Activated CD8-positive, alpha-beta T cell treated with anti-CD3 and anti-CD28 coated beads for 36 hours (primary cell): ENCODE data around the gene MAPK14. TPM values are rescaled to one million over a fixed set of nuclear protein-coding genes. Genes with fewer than 3 reads are reported as not detected.

Experiments
- ATAC-seq: fragments of 200-7000 bp; cut with Tn5 transposase; one replicate; pipeline ENCODE4 v1.10.0; 2021; ENCODE audit warnings: mild to moderate bottlenecking, moderate library complexity
- CTCF ChIA-PET: fragments of 350-600 bp; sonication (Branson Sonifier 250); formaldehyde crosslinking; loops from one replicate; lab custom pipeline; 2021; ENCODE audit warnings: antibody characterized with exemption; lab: Charles Lee
- POLR2A ChIA-PET: fragments of 350-600 bp; sonication (Branson Sonifier 250); formaldehyde crosslinking; loops from one replicate; lab custom pipeline; 2021; ENCODE audit warnings: antibody characterized with exemption; lab: Charles Lee
- DNase-seq: peaks from one replicate; pipeline ENCODE4 v3.0.0-alpha.2; 2020
- H3K27ac Mint-ChIP-seq: one replicate; pipeline ENCODE4 v1.8.0; 2021; ENCODE audit warnings: mild to moderate bottlenecking, mixed read lengths
- H3K27me3 Mint-ChIP-seq: one replicate; pipeline ENCODE4 v1.8.0; 2021; ENCODE audit warnings: mixed read lengths
- H3K36me3 Mint-ChIP-seq: one replicate; pipeline ENCODE4 v1.8.0; 2021; ENCODE audit warnings: low read depth, mixed read lengths
- H3K4me1 Mint-ChIP-seq: one replicate; pipeline ENCODE4 v1.8.0; 2021; ENCODE audit warnings: low read depth, mixed read lengths
- H3K4me3 Mint-ChIP-seq: one replicate; pipeline ENCODE4 v1.8.0; 2021; ENCODE audit warnings: mild to moderate bottlenecking, moderate library complexity, mixed read lengths
- H3K9me3 Mint-ChIP-seq: one replicate; pipeline ENCODE4 v1.8.0; 2021; ENCODE audit warnings: mixed read lengths
- CTCF ChIP-seq: fragments of 200-600 bp; IDR thresholded peaks from one replicate; pipeline ENCODE4 v1.8.0; 2022; ENCODE audit warnings: antibody characterized with exemption, mild to moderate bottlenecking
- intact Hi-C: fragments of 100-400 bp; cut with micrococcal nuclease; formaldehyde crosslinking; loops from one replicate; pipeline ENCODE4 v1.10.0; 2022
- total RNA-seq, 2 experiments: library from RNA; stranded (reverse); gene quantifications; one replicate each; pipeline ENCODE4 v1.2.3, GENCODE V29; 2021

The MAPK14 gene
- total RNA-seq, 2 experiments from 2014 or later = 45.7 to 49.8 TPM

DNA sequence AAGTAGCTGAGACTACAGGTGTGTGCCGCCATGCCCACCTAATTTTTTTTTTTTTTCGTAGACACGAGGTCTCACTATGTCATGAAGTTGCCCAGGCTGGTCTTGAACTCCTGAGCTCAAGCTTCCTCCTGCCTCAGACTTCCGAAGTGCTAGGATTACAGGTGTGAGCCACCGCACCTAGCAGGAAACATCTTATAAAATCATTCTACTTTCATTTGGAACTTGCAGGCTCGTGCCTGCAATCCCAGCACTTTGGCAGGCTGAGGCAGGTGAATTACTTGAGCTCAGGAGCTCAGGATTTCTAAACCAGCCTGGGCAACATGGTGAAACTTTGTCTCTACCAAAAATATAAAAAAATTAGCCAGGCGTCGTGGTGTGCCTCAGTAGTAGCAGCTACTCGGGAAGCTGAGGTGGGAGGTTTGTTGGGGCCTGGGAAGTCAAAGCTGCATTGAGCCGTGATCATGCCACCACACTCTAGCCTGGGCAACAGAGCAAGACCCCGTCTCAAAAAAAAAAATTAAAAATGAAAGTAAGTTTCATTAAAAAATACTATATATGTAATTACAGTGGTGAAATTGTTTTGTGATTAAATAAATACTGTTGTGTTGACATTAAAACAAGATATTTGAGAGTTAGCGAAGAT lies 15.1 kb downstream of the MAPK14 start:
- ChIA-PET POLR2A (interaction anchor here (0.7 kb wide), 1 partner anchor 722 kb away, joined by 3 read pairs; no protein-coding TSS in a partner anchor), CTCF (interaction anchor here (1.2 to 2.4 kb wide), 3 partner anchors 14 to 53 kb away, joined by 4 to 12 read pairs (median 7); partner anchors contain the start of gene MAPK14)
- Mint-ChIP-seq H3K36me3 (peaks cover 13% of the 10 kb centered on the region), H3K4me1 (peaks cover 50% of the 10 kb centered on the region), H3K27ac (no peak overlapping the region), H3K9me3 (no peaks in the 10 kb centered on the region), H3K4me3 (no peak overlapping the region), H3K27me3 (no peaks in the 10 kb centered on the region)
- ATAC-seq (no peak), DNase-seq (no peak)
- intact Hi-C loops = no loop called here
- no peak for TF ChIP-seq CTCF

DNA sequence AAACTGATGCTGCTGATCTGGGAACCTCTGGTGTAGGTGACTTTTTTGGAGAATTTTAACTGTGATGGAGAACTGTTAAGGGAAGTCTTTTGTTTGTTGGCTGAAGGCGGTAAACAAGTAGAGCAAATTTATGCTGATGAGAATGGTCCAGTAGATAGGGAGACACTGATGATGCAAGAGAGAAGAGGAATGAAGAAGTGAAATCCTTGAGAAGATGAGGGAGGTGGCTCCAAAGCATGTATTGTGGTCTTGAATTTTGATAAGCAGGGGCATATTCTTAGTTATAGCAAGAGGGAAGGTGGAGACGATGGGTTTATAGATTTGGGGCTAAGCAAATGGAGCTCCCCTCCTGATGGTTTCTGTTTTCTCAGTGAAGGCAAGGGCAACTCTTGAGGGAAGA lies 22.0 kb downstream of the MAPK14 start:
- H3K27me3 Mint-ChIP-seq = no peaks in the 10 kb centered on the region
- peaks cover 7% of the 10 kb centered on the region for H3K4me1 Mint-ChIP-seq
- ATAC-seq (no peak), DNase-seq (no peak)
- intact Hi-C loops = no loop called here
- no peaks in the 10 kb centered on the region for H3K9me3 Mint-ChIP-seq
- no peak for TF ChIP-seq CTCF
- no peak overlapping the region for H3K4me3 Mint-ChIP-seq
- peaks cover 5% of the 10 kb centered on the region for H3K36me3 Mint-ChIP-seq
- H3K27ac Mint-ChIP-seq = no peak overlapping the region
- ChIA-PET POLR2A (no interaction called here), CTCF (interaction anchor here (2.8 kb wide), 1 partner anchor 46 kb away, joined by 9 read pairs; no protein-coding TSS in a partner anchor)

DNA sequence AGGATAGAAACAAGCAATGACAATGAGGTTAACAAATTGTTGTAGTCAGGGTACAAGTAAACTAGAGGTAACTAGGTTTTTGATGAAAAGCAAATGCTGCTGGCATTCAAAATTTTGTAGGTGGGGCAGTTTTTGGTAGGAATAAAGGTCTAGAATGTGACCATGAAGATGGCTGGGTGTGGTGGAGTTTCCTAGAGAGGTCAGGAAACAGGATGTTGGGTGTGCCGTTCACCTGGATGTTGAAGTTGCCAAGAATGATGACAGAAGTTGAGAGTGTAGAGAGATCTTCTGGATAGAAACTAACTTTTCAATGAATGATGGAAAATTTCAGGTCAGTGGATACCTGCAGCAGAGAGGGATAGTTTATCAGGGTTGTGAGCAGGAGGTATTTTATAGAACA lies 22.7 kb downstream of the MAPK14 start:
- DNase-seq (no peak), ATAC-seq (no peak)
- Mint-ChIP-seq H3K27me3 (no peaks in the 10 kb centered on the region), H3K4me3 (no peak overlapping the region), H3K27ac (no peak overlapping the region), H3K9me3 (no peaks in the 10 kb centered on the region), H3K36me3 (peaks cover 5% of the 10 kb centered on the region), H3K4me1 (peaks cover 13% of the 10 kb centered on the region)
- intact Hi-C loops = no loop called here
- POLR2A ChIA-PET = no interaction called here
- CTCF ChIA-PET = interaction anchor here (2.8 kb wide), 1 partner anchor 45 kb away, joined by 9 read pairs; no protein-coding TSS in a partner anchor
- TF ChIP-seq CTCF = no peak

- Mint-ChIP-seq H3K4me3 (no peak overlapping the region), H3K9me3 (no peaks in the 10 kb centered on the region), H3K27me3 (no peaks in the 10 kb centered on the region), H3K4me1 (peaks cover 17% of the 10 kb centered on the region), H3K27ac (no peak overlapping the region), H3K36me3 (peaks cover 8% of the 10 kb centered on the region)
- DNase-seq (no peak), ATAC-seq (no peak)
- TF ChIP-seq CTCF = no peak
- intact Hi-C loops = no loop called here
- ChIA-PET CTCF (interaction anchor here (1.3 to 1.7 kb wide), 3 partner anchors 24 to 43 kb away, joined by 4 to 7 read pairs (median 4); partner anchors contain the start of gene MAPK14), POLR2A (interaction anchor here (1.3 kb wide), 1 partner anchor 16 kb away, joined by 4 read pairs; no protein-coding TSS in a partner anchor)
Measured at GRCh38 chr6:36050947-36051710, 23.5 kb downstream of the MAPK14 start.
